Measurements from ENCODE around the gene SPON1.

GRCh38 chr11:13958641-13959400 lies 3.7 kb upstream of the SPON1 start:
- TF ChIP-seq CTCF (IDR thresholded peaks at IDR 0.05) (no peak), POLR2A (IDR thresholded peaks at IDR 0.05) (no peak), EP300 (IDR thresholded peaks at IDR 0.05) (no peak)

Data from ovary (tissue), 3 donors.